KBM-7 (cell line): Measurements from ENCODE around the gene SWT1.
"Not testable (repeated sequence)": the region's sequence is repeated elsewhere in the genome, so short reads cannot be mapped to it uniquely, and the experiment has no call there.

Source experiments
- DNase-seq: peaks from one replicate; pipeline ENCODE4 v3.0.0-alpha.2; 2015
- in situ Hi-C: fragments of 300-500 bp; cut with MboI; formaldehyde crosslinking; loops from 2 replicates; pipeline ENCODE4 v1.14.3; 2020; ENCODE audit warnings: low sequenced_read_pairs, low pct_unique_long_range_greater_than_20kb, mixed read lengths

SWT1 gene

GRCh38 chr1:185237176-185237575, 80.2 kb downstream of the SWT1 start:
- DNase-seq, in situ Hi-C loops: not testable (repeated sequence)

DNA sequence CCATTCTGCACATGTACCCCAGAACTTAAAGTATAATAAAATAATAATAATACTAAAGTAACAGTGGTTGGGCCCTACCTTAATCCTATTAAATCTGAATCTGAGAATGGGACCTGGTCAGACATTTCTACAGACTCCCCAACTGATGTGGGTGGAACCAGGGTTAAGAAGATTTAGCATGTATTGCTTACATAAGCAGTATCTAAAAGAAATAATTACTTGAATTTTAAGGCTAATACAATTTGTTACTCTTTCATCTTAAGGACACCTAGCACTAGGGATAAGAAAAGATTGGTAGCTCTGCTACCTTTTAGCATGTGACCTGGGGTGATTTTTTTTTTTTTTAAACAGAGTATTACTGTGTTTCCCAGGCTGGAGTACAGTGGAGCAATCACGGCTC, 80.7 kb downstream of the SWT1 start:
- in situ Hi-C loops = no loop called here
- no peak for DNase-seq

- no peak for DNase-seq
- in situ Hi-C loops = no loop called here
Observed at GRCh38 chr1:185238447-185238846, 81.5 kb downstream of the SWT1 start.

- in situ Hi-C loops = no loop called here
Observed at GRCh38 chr1:185239861-185240260, 82.9 kb downstream of the SWT1 start.

GRCh38 chr1:185241127-185241526, 84.2 kb downstream of the SWT1 start:
- DNase-seq = no peak
- in situ Hi-C loops = no loop called here

More at GRCh38 chr1:185239861-185240260, 82.9 kb downstream of the SWT1 start:
- no peak for DNase-seq

GRCh38 chr1:185244015-185244747, 87.2 kb downstream of the SWT1 start:
- no peak for DNase-seq
- in situ Hi-C loops = no loop called here

GRCh38 chr1:185245466-185245865, 88.5 kb downstream of the SWT1 start:
- no peak for DNase-seq
- in situ Hi-C loops = no loop called here

DNA sequence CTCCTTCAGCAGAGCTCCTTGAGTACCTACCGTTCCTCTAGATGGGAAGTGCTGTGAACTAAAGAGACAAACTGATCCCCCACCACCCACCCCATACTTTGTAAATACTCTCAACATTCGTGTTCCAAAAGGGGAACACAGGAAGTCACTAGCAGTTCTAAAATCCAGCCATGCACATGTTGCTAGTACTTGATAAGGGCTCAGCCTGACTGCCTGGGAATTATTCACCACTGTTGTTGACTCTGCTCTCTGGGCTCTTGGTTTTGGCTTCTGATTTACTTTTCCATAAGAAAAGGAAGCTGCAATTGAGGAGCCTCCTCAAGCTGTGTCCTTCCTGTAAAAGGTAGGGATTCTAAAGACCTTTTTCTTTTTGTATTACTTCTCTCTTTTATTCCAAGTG, 92.6 kb downstream of the SWT1 start:
- in situ Hi-C loops = no loop called here
- DNase-seq = no peak

- DNase-seq = no peak
- in situ Hi-C loops = no loop called here
Observed at GRCh38 chr1:185250063-185250462, 93.1 kb downstream of the SWT1 start.

- in situ Hi-C loops, DNase-seq: not testable (repeated sequence)
Observed at GRCh38 chr1:185251928-185252327, 95.0 kb downstream of the SWT1 start.

GRCh38 chr1:185252404-185252803, 95.4 kb downstream of the SWT1 start:
- DNase-seq, in situ Hi-C loops: not testable (repeated sequence)

DNA sequence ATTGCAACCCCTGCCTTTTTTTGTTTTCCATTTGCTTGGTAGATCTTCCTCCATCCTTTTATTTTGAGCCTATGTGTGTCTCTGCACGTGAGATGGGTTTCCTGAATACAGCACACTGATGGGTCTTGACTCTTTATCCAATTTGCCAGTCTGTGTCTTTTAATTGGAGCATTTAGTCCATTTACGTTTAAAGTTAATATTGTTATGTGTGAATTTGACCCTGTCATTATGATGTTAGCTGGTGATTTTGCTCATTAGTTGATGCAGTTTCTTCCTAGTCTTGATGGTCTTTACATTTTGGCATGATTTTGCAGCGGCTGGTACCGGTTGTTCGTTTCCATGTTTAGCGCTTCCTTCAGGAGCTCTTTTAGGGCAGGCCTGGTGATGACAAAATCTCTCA, 98.6 kb downstream of the SWT1 start:
- DNase-seq, in situ Hi-C loops: not testable (repeated sequence)

GRCh38 chr1:185257116-185257949, 100.4 kb downstream of the SWT1 start:
- in situ Hi-C loops, DNase-seq: not testable (repeated sequence)

GRCh38 chr1:185257950-185258208, 100.9 kb downstream of the SWT1 start:
- no peak for DNase-seq
- in situ Hi-C loops = no loop called here

DNA sequence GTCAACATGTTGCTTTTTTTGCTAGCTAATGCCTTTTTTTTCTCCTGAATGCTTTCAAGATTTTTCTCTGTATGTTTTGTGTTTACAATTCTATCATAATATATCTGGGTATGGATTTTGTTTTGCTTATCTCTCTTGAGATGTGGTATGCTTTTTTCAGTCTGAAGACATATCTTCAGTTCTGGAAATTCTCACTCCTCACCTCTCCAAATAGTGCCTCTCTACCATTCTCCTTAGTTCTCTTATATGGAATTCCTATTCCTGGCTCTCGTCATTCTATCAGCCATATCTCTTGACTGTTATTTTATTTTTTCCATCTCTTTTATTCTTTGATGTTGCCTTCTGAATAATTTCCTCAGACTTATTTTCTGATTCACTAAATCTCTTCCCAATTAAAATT, 101.7 kb downstream of the SWT1 start:
- in situ Hi-C loops = no loop called here
- DNase-seq = no peak

- in situ Hi-C loops = no loop called here
Observed at GRCh38 chr1:185260611-185261010, 103.6 kb downstream of the SWT1 start.

DNA sequence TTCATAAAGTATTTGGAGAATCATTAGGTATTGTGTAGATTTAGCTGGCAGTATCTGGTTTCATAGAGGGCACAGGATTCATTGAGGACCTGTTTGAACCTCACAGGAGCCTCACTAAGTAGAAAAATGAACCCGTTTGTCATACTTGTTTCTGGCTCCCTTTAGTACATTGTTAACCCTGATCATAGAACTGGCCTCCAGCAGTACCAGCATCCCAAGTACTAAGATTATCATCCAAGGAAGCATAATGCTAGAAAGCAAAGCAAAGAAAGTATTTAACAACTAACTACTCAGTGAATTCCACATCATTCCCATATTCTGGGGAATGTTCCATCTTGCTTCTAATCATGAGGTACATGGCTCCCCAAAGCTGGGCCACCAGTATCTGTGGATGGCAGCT, 105.2 kb downstream of the SWT1 start:
- in situ Hi-C loops = no loop called here
- no peak for DNase-seq

More at GRCh38 chr1:185260611-185261010, 103.6 kb downstream of the SWT1 start:
- DNase-seq = no peak

GRCh38 chr1:185263292-185263691, 106.3 kb downstream of the SWT1 start:
- no peak for DNase-seq
- in situ Hi-C loops = no loop called here

GRCh38 chr1:185263780-185264179, 106.8 kb downstream of the SWT1 start:
- in situ Hi-C loops = no loop called here
- DNase-seq = no peak

DNA sequence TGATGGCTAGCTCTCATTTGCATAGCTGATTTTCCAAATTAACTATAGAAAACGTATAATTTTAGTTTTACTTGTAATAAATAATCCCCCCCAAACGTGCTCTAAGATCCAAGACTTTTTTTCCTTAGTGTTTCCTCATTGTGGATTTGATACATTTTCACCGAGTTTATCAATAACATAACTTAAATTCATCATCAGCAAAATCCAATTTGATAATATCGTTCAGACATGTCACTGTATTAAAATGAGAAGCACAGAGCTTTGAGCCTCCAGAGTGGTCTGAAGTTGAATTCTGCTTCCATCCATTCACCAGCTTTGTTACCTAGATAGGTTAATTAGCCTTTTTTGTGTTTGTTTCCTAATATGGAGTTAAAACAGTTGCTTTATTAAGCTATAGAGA, 108.3 kb downstream of the SWT1 start:
- in situ Hi-C loops = no loop called here
- DNase-seq = no peak

DNA sequence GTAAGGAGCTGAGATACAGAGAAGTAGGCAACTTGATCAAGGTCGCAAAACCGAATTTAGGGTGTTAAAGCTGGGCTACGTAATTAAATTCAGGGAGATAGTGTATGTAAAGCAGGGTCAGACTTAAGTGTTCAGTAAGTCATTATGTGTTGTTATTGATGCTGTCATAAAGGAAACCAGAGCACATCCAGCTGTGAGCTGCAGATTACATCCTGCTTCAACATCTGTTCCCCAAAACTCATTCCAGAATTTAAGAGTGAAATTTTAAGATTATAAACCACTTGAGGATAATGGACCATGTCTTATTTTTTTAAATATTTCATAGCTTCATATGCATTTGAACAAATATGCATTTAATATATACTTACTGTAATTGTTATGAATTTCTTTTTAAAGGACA, 110.3 kb downstream of the SWT1 start:
- in situ Hi-C loops = no loop called here

More for the DNA sequence above, 110.3 kb downstream of the SWT1 start:
- no peak for DNase-seq
